Right lobe of liver (tissue), 4 donors: ENCODE results near the gene PRRC2C.

Experiments
- POLR2A ChIP-seq: fragments of 450-650 bp; IDR thresholded peaks from one replicate; pipeline ENCODE4 v1.6.1; 2017; ENCODE audit warnings: antibody characterized with exemption, mild to moderate bottlenecking
- TF ChIP-seq, protein P1 (sequence below), 4 donors: fragments of 200-600 bp in 3 of 4; fragments of 450-650 bp in 1 of 4; IDR thresholded peaks; one replicate each; pipeline versions ENCODE4 v1.5.1 to v1.8.0; 2016 to 2022; ENCODE audit warnings: antibody characterized with exemption in 4 of 4, mild to moderate bottlenecking in 2 of 4
- donor health status: DM: no; HTN: no; CAD: no.
- donor health status: DM: no; HTN: no; CAD: no.
- donor health status: DM: no; HTN: yes; CAD: no.

DNA sequence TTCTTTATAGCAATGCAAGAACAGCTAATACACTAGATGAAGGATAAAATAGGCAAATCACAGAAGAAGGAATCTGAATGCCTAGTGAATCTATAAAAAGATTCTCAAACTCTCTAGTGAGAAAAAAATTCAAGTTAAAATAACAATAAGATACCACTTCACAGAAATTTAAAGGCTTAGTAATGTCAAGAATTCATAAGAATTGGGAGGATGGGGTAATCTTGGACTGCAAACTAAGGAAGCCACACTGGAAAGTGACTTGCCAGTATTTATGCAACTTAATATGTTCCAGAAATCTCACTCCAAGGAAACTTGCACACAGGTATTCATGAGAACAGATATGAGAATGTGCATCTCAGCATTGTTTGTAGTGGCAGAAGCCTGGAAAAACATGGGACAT is 38.9 kb upstream of the PRRC2C start:
- TF ChIP-seq, protein P1, sequence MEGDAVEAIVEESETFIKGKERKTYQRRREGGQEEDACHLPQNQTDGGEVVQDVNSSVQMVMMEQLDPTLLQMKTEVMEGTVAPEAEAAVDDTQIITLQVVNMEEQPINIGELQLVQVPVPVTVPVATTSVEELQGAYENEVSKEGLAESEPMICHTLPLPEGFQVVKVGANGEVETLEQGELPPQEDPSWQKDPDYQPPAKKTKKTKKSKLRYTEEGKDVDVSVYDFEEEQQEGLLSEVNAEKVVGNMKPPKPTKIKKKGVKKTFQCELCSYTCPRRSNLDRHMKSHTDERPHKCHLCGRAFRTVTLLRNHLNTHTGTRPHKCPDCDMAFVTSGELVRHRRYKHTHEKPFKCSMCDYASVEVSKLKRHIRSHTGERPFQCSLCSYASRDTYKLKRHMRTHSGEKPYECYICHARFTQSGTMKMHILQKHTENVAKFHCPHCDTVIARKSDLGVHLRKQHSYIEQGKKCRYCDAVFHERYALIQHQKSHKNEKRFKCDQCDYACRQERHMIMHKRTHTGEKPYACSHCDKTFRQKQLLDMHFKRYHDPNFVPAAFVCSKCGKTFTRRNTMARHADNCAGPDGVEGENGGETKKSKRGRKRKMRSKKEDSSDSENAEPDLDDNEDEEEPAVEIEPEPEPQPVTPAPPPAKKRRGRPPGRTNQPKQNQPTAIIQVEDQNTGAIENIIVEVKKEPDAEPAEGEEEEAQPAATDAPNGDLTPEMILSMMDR (IDR thresholded peaks at IDR 0.05), result no peak
- TF ChIP-seq POLR2A, result no peak
